ENCODE data around the gene INHA. TPM values are rescaled to one million over a fixed set of nuclear protein-coding genes. Genes with fewer than 3 reads are reported as not detected.
A peak's percentile ranks its signal among the peaks of the same experiment; 100 is the strongest.

Gene INHA
- total and polyA plus RNA-seq, 7 donors = 0.31 to 0.46 (median 0.34) TPM; not detected in 3

GRCh38 chr2:219611866-219612576 is 39.9 kb downstream of the INHA start:
- intact Hi-C loops (cut with DNase I) = no loop called here
- DNase-seq = no peak
- no peak for TF ChIP-seq CTCF (IDR thresholded peaks at IDR 0.05)
- TF ChIP-seq POLR2AphosphoS5 (IDR thresholded peaks at IDR 0.05) = no peak
- no peak for TF ChIP-seq EP300 (IDR thresholded peaks at IDR 0.05)
- no peak for TF ChIP-seq POLR2A (IDR thresholded peaks at IDR 0.05)
- Histone ChIP-seq H3K4me3 (no peak overlapping the region), H3K4me1 (no peaks in the 10 kb centered on the region), H3K27ac (no peak overlapping the region), H3K36me3 (peaks cover 0 to 83% (median 31%) of the 10 kb centered on the region in 4 donors), H3K9me3 (no peaks in the 10 kb centered on the region), H3K27me3 (no peaks in the 10 kb centered on the region)
- 80 to 81% methylated on average over 12 of the region's 12 CpGs for WGBS, 2 donors

- 72 to 89% methylated on average over 15 of the region's 15 CpGs for WGBS, 2 donors
- no peaks in the 10 kb centered on the region for H3K9me3 ChIP-seq
- H3K27me3 ChIP-seq = no peaks in the 10 kb centered on the region
- H3K4me1 ChIP-seq = no peaks in the 10 kb centered on the region
- TF ChIP-seq POLR2A (IDR thresholded peaks at IDR 0.05) (no peak), EP300 (IDR thresholded peaks at IDR 0.05) (no peak), POLR2AphosphoS5 (IDR thresholded peaks at IDR 0.05) (no peak), CTCF (IDR thresholded peaks at IDR 0.05) (no peak)
- DNase-seq = peak; percentile 65
- no peak overlapping the region for H3K27ac ChIP-seq
- intact Hi-C loops (cut with DNase I) = no loop called here
- H3K36me3 ChIP-seq = peaks cover 0 to 76% (median 24%) of the 10 kb centered on the region in 4 donors
- H3K4me3 ChIP-seq = no peak overlapping the region
Measured at GRCh38 chr2:219612577-219613286, 40.6 kb downstream of the INHA start.

GRCh38 chr2:219613461-219614070 is 41.5 kb downstream of the INHA start:
- no peak for TF ChIP-seq POLR2A (IDR thresholded peaks at IDR 0.05)
- TF ChIP-seq POLR2AphosphoS5 (IDR thresholded peaks at IDR 0.05) = no peak
- TF ChIP-seq CTCF (IDR thresholded peaks at IDR 0.05) = no peak
- no peak for TF ChIP-seq EP300 (IDR thresholded peaks at IDR 0.05)
- peaks cover 0 to 68% (median 20%) of the 10 kb centered on the region in 4 donors for H3K36me3 ChIP-seq
- intact Hi-C loops (cut with DNase I) = no loop called here

GRCh38 chr2:219614076-219614860 is 42.2 kb downstream of the INHA start:
- Histone ChIP-seq H3K36me3 (peaks cover 0 to 61% (median 17%) of the 10 kb centered on the region in 4 donors), H3K9me3 (no peaks in the 10 kb centered on the region), H3K4me3 (no peak overlapping the region), H3K27ac (no peak overlapping the region), H3K4me1 (no peaks in the 10 kb centered on the region), H3K27me3 (no peaks in the 10 kb centered on the region)
- DNase-seq = peak; percentile 59
- intact Hi-C loops (cut with DNase I) = no loop called here
- TF ChIP-seq EP300 (IDR thresholded peaks at IDR 0.05) = no peak
- TF ChIP-seq POLR2AphosphoS5 (IDR thresholded peaks at IDR 0.05) = no peak
- TF ChIP-seq CTCF (IDR thresholded peaks at IDR 0.05) = no peak
- no peak for TF ChIP-seq POLR2A (IDR thresholded peaks at IDR 0.05)
- 91 to 95% methylated on average over 11 of the region's 11 CpGs for WGBS, 2 donors

More at GRCh38 chr2:219613461-219614070, 41.5 kb downstream of the INHA start:
- Histone ChIP-seq H3K27ac (no peak overlapping the region), H3K4me1 (no peaks in the 10 kb centered on the region), H3K9me3 (no peaks in the 10 kb centered on the region), H3K4me3 (no peak overlapping the region), H3K27me3 (no peaks in the 10 kb centered on the region)
- DNase-seq = peak; percentile 29
- 92 to 94% methylated on average over 11 of the region's 11 CpGs for WGBS, 2 donors
